Fibroblast of skin of left biceps (primary cell): ENCODE data around the gene HBS1L.

Source experiments
- DNase-seq, 2 experiments: peaks; one replicate each; pipeline ENCODE4 v3.0.0-alpha.2; 2013; ENCODE audit warnings: low read depth in 2 of 2

The HBS1L gene

DNA sequence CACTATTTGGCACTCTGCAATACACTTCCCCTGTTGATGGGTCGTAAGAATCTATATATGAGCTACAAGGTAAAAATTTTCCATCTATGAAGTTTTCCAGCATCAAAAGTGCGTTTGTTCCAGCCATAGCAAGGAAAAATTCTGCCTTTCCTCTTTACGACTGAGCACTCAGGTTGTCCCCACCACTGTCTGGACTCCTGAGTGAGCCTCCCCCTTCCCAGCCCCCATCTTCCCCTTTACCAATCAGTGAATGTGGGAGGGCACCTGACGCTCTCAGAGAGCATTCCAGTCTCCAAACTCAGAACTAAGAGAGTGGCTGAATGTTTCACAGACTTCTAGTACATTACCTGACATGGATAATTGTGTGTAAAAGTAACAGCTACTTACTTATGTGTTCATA, 104.7 kb downstream of the HBS1L start, which contains the start of gene ALDH8A1:
Gene ALDH8A1, minus strand, starts transcription at position 175 of the 400 bp plus-strand sequence. Its CDS starts 48 bp downstream, at position 127.
- no peak for DNase-seq

GRCh38 chr6:134948691-134949090, 105.9 kb downstream of the HBS1L start:
- no peak for DNase-seq

DNA sequence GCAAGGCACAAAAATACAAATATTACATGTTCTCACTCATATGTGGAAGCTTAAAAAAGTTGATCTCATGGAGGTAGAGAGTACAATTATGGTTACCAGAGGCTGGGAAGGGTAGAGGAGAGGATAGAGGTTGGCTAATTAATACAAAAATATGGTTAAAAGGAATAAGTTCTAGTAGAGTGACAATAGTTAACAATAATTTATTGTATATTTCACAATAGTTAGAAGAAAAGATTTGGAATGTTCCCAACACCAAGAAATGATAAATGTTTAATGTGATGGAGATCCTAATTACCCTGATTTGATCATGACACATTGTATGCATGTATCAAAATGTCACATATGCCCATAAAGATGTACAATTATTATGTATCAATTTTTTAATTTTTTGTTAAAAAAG, 106.5 kb downstream of the HBS1L start:
- DNase-seq = no peak

- DNase-seq = no peak
Observed at GRCh38 chr6:134945045-134945444, 109.6 kb downstream of the HBS1L start.

GRCh38 chr6:134943522-134944111, 111.0 kb downstream of the HBS1L start:
- DNase-seq = no peak

- DNase-seq = no peak
Observed at GRCh38 chr6:134938896-134939295, 115.7 kb downstream of the HBS1L start.

DNA sequence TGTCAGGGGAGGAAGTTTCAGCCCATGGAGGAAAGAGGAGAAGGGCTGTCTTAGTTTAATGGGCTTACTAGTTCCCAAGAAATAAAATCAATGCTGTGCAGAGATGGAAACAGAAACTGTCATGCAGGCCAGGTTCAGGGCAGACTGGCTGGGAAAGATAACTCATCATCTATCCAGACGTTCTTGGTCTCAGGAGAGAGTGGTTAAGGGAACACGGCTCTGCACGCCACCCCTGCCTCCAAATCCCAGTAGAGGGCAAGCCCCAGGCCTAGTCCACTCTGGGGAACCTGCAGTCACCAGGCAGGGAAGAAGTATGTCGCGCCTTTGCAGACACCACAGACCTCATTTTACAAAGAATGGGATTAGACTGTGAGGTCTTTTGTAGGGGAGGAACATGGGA, 117.2 kb downstream of the HBS1L start:
- DNase-seq = no peak

GRCh38 chr6:134936931-134937330, 117.7 kb downstream of the HBS1L start:
- DNase-seq = peak; percentile 64 to 66

DNA sequence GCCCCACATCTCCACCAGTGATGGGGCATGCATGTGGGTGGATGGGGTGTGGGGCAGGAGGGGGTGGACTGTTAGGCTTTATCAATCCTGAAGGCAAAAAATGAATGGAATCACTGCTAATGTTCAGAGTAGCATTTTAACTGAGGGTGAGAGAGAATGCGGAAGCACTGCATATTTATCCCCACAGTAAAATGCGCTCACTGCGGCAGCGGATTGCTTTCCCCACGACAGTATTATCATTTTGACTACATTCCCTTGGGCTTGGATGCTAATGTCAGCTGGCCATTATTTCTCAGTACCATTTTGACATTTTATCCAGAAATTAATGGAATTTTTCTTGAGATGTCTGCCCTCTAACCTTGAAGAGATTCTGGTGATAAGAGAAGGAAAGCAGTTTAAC, 118.1 kb downstream of the HBS1L start:
- no peak for DNase-seq

DNA sequence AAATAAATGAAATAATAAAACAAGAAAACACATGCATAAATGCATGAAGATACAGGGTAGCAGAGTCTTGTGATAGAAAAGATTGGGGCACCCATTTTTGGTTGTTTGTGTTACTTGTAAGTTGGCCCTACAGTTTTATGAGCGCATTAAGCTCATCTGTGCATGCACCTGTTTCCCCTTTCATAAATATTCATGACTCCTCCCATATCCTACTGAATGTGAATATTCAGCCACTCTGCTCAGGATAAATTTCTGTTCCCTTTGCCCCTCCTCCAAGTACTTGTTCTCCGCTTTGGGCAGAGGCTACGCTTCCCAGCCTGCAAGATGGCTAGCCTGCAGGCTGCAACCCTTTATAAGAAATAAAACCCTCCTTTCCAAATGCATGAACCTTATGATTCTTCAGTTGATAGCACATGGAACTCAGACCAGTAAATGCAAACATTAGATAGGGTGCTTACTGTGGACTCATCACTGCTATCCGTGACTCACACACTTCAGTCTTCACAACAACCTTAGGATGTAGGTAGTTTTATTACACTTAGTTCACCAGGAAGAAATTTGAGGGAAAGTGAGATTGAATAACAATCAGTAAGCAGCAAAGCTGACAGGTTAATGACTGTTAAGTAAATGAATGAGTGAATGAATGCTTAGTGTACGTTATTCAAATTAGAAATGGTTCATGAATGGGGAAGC, 119.7 kb downstream of the HBS1L start:
- no peak for DNase-seq

DNA sequence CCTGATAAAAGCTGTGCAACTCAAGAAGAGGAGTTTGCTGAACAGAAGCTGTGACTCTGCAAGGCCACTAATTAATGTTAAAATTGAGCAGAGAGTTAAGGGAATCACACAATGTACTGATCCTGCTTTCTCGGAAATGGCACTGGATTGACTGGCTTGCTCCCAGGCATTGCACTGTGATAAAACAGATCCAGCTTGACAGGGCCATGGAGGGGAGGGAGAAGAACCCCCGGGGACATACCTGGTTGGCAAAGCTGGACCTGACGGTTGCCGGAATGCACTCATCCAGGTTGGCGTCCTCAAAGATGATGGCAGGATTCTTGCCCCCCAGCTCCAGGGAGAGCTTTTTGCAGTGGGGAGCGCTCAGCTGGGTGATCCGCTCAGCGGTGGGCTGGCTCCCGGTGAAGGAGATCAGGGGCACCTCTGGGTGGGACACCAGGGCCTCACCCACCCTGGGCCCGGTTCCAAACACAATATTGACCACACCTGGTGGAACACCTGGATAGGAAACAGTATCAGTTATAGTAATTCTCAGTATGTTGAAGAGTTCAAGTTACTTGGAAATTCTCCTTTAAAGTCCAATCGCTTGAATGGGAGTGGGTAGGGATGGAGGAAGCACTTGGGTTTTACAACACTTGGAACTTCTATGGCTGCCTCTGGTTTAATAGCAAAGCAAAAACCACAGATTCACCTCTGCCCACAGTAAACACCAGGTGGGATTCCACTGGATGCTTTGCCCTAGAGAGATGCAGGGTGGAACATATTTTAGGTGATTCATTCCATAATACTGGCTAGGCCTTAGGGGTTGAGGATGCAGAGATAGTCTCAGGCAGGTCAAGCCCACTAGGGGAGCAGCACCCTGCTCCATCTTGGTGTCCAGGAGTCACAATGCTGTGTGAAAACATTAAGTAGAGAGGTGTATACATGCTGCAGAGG, 121.8 kb downstream of the HBS1L start:
- no peak for DNase-seq

GRCh38 chr6:134932098-134932497, 122.5 kb downstream of the HBS1L start:
- DNase-seq = no peak

GRCh38 chr6:134930463-134930862, 124.2 kb downstream of the HBS1L start:
- DNase-seq = no peak

GRCh38 chr6:134928151-134928900, 126.3 kb downstream of the HBS1L start:
- no peak for DNase-seq

GRCh38 chr6:134925800-134926199, 128.8 kb downstream of the HBS1L start:
- DNase-seq = no peak

DNA sequence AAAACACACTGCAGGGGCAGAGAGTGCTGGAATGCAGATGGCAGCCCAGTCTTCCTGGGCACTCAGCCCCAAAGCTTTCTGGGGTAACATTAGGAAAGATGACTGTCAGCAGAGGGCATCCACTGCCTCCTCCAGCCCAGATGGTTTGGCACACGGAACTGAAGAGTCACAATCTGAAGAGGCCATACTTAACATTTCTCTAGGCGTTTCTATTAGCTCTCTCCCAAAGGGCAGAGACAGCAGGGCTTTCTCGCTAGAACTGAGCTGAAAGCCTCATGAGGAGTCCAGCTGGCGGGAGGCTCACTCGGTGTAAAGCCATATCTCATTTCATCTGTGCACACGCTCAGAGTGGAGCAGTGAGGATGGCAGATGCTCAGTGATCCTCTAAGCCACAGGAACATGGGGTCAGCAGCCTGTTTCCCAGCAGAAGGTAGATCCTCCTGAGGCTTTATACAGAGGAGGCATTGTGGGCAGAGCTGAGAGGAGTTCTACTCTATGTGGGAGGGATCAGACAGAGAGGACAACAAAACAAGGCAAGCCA, 132.8 kb downstream of the HBS1L start:
- no peak for DNase-seq

- DNase-seq = no peak
Observed at GRCh38 chr6:134921276-134921675, 133.3 kb downstream of the HBS1L start.

DNA sequence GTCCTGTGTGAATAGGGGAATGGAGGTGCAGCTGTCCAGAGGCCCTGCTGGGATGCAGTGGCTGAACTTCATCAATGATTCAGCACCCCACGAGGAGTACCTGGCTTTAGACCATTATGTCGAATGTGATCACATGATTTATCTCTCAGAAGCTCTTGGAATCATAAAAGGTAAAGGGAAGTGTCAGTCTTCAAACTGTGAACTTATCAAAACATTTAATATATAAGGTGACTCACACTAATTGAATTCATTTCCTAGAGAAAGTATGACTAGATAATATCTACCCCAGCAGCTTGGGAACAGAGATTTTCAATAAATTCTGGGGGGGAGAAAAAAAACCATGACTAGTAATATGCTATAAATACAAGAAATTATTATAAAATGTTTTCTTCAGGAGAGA, 134.2 kb downstream of the HBS1L start:
- no peak for DNase-seq

- no peak for DNase-seq
Observed at GRCh38 chr6:134918418-134918961, 136.1 kb downstream of the HBS1L start.

DNA sequence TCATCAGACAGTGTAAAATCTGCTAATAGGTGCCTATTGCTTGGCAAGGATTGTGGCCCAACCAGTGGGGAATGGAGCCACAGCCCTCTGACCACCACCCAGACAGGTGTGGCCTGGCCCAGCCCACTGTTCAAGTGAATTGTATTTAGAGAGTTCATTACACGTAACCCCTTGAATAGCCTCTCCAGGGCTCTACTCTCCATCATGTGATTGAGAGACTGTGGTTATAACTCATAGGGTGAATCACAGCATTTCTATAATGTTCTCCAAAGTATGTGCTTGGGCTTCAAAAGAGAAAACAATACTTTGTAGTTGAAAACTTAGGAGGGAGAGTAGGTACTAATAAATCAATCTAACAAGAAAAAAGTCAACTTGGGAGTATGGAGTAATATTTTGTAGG, 143.1 kb downstream of the HBS1L start:
- DNase-seq = peak; percentile 50 to 64

DNA sequence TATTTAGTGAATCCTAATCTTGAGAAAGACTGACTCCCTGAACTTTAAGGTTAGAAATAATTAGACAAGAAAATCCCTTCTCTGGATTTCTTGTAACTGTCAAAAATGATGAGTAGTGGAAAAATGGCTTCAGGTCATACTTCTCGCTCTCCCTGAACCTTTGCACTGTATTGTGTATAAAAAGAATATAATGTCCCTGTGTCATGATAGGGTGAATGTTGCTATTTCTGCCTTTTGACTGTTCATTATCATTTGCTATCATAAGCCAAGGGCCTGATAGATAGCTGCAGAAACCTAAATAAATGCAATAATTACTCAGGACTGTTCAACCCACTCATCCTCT, 144.1 kb downstream of the HBS1L start:
- DNase-seq = no peak
